HL-60 (cell line): ENCODE data around the gene DNAAF8.

Experiments
- DNase-seq, 2 experiments: peaks; one replicate each; pipeline ENCODE4 v3.0.0-alpha.2; 2010 to 2020; ENCODE audit warnings: low read depth in 1 of 2, low spot score in 1 of 2
- H3K27ac ChIP-seq: fragments of 250-450 bp; sonication (Bioruptor Pico); replicated peaks from 2 replicates; pipeline ENCODE4 v1.5.1; 2020; ENCODE audit warnings: mild to moderate bottlenecking, moderate library complexity
- H3K27me3 ChIP-seq: fragments of 250-450 bp; sonication (Bioruptor Pico); 2 replicates; pipeline ENCODE4 v1.5.1; 2021; ENCODE audit warnings: mild to moderate bottlenecking, moderate library complexity; ENCODE audit not compliant: insufficient read depth, poor library complexity, severe bottlenecking
- H3K4me3 ChIP-seq: replicated peaks from 2 replicates; pipeline ENCODE4 v1.5.1; 2011; ENCODE audit warnings: mild to moderate bottlenecking, control low read depth, low read length; ENCODE audit not compliant: insufficient read depth
- CTCF ChIP-seq: IDR thresholded peaks from one replicate; pipeline ENCODE4 v1.5.1; 2011; ENCODE audit warnings: low read length, control low read depth, inconsistent platforms; ENCODE audit not compliant: insufficient read depth
- GABPA ChIP-seq: IDR thresholded peaks from 2 replicates; pipeline ENCODE4 v1.6.1; 2012; ENCODE audit warnings: low read depth
- POLR2AphosphoS5 ChIP-seq: IDR thresholded peaks from 2 replicates; pipeline ENCODE4 v1.6.1; 2012; ENCODE audit warnings: low read depth
- REST ChIP-seq: IDR thresholded peaks from 2 replicates; pipeline ENCODE4 v1.6.1; 2012; ENCODE audit warnings: low read depth; ENCODE audit not compliant: insufficient replicate concordance
- SPI1 ChIP-seq: IDR thresholded peaks from 2 replicates; pipeline ENCODE4 v1.6.1; 2012; ENCODE audit warnings: low read depth, mild to moderate bottlenecking, borderline replicate concordance

DNAAF8 gene

GRCh38 chr16:4709481-4709880 is 24.9 kb upstream of the DNAAF8 start:
- no peak for TF ChIP-seq GABPA
- TF ChIP-seq SPI1 = no peak
- TF ChIP-seq REST = no peak
- TF ChIP-seq POLR2AphosphoS5 = no peak
- no peak for TF ChIP-seq CTCF

GRCh38 chr16:4713663-4714501 is 20.5 kb upstream of the DNAAF8 start:
- TF ChIP-seq REST = no peak
- TF ChIP-seq POLR2AphosphoS5 = no peak
- TF ChIP-seq GABPA = no peak
- no peak for TF ChIP-seq CTCF
- TF ChIP-seq SPI1 = no peak
- Histone ChIP-seq H3K4me3 (no peak overlapping the region), H3K27ac (no peak overlapping the region), H3K27me3 (no peaks in the 10 kb centered on the region)
- no peak for DNase-seq

More at GRCh38 chr16:4709481-4709880, 24.9 kb upstream of the DNAAF8 start:
- Histone ChIP-seq H3K27ac (no peak overlapping the region), H3K27me3 (no peaks in the 10 kb centered on the region), H3K4me3 (no peak overlapping the region)
- DNase-seq = no peak

- no peak for TF ChIP-seq SPI1
- no peak for DNase-seq
- H3K27me3 ChIP-seq = no peaks in the 10 kb centered on the region
- H3K4me3 ChIP-seq = no peak overlapping the region
- no peak overlapping the region for H3K27ac ChIP-seq
Observed at GRCh38 chr16:4714996-4715395, 19.3 kb upstream of the DNAAF8 start.

GRCh38 chr16:4718466-4718865 is 15.9 kb upstream of the DNAAF8 start:
- H3K4me3 ChIP-seq = no peak overlapping the region
- no peaks in the 10 kb centered on the region for H3K27me3 ChIP-seq
- no peak for TF ChIP-seq CTCF
- TF ChIP-seq GABPA = no peak
- no peak for TF ChIP-seq SPI1
- TF ChIP-seq REST = no peak
- no peak for TF ChIP-seq POLR2AphosphoS5
- no peak overlapping the region for H3K27ac ChIP-seq
- DNase-seq = no peak
